Stimulated activated CD8-positive, alpha-beta memory T cell treated with anti-CD3 and anti-CD28 coated beads, Interleukin-7, amount 100 ng/mL, for 48 hours (primary cell): ENCODE data around the gene POLD4.
"Not testable (repeated sequence)": the region's sequence is repeated elsewhere in the genome, so short reads cannot be mapped to it uniquely, and the experiment has no call there.

Experiments used
- DNase-seq, 2 donors: peaks; one replicate each; pipeline ENCODE4 v3.0.0-alpha.2; 2020; ENCODE audit warnings: low read depth in 1 of 2; ENCODE audit errors: extremely low read depth in 1 of 2

The POLD4 gene

DNA sequence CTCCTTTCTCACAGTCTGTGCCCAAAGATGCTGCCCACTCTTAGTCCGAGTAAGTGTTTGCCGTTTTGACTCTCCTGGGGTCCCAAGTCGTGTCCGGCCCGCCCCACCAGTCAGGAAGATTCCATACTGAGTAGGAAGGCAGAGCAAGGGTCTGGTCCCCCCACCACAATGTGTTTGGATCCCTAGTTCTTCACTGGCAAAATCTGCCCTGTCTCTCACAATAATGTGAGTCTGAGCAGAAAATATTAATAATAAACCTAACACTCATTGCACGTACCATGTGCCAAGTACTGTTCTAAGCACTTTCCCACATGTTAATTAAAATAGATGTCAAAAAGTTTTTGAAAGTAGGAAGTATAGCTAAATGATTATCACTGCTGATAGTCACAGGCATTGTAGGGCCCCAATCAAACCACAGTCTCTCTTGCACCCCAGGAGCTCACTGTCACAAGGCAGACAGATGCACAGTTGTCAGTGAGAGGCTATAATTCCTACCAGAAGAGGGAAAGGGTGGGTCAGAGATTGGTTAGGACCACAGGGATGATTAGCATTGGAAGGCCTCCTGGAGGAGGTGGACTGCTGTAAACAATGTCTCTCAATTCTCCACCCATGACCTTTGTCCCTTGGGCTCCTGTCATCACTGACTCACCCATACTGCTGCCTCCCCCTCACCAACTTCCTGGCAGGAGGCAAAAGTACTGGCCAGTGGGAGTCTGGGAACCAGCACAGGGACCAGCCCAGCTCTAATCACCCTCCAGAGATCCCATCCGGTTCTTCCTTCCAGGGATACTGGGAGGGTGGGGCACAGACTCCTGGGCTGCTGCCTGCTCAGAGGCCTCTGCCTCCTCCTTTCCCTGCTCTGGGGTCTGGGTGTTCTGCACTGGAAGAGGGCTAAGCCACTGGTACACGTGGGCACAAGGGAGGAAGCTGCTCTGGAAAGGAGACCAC is 1.0 kb upstream of the POLD4 start:
- no peak for DNase-seq

GRCh38 chr11:67352546-67353316 is 615 bp downstream of the POLD4 start:
- DNase-seq = no peak

DNA sequence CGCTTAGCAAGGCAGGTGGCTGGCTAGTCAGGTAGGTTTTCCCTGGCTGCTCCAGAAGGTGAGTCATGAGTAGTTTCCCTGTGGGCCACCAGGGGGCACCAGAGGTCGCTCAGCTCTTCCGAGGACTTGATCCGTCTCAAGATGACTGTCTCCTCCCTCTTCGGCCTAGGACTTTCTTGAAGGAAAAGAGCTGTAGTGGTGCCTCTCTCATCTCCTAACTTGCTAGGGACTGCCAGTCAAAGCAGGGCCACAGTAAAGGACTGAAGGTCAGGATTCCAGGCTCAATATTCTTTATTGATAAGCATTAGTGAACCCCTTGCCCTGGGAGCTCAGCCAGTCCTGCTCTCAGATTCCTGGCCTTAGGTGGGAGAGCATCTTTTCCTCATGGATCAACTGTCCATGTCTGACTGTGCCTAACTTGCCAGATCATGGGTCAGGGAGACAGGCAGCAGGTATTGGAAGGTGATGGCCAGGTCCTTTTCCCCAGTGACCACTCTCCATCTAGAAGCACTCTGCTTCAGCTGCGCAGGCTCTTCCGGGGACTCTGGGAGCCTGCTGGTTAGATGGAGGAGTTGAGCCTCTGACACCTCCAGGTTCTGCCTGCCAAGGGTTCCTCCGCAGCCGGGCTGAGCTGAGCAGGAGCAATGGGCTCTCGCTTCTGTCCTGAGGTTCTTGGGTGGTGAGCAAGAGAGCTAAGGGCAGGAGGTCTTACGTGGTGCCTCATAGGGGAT is 1.9 kb downstream of the POLD4 start:
- DNase-seq = no peak

DNA sequence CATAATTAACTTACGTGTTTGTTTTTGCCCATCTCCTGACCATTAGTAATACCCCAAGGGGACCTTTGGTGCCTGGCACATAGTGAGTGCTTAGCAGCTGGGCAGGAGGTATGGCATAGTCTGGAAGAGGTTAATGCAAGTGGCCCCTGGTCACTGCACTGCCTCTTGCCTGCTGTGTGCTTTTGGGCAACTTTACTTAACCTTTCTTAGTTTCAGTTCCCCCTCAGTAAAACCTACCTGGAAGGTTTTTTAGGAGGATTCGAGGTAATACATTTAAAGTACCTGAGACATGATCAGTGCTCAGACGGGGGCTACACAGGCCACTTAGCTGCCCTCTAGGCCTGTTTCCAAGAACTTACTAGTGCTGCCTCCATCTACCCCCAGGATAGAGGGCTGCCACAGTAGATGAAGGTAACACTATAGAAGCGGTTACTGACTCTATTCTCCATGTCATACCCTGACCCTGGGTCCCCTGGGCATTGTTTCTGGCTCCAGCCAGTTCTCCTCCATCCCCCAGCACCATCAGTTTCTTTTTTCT is 3.3 kb downstream of the POLD4 start:
- DNase-seq = no peak

- DNase-seq = no peak
Observed at GRCh38 chr11:67349457-67349856, 3.9 kb downstream of the POLD4 start.

- DNase-seq = no peak
Observed at GRCh38 chr11:67349036-67349435, 4.3 kb downstream of the POLD4 start.

- no peak for DNase-seq
Observed at GRCh38 chr11:67347964-67348749, 5.2 kb downstream of the POLD4 start.

DNA sequence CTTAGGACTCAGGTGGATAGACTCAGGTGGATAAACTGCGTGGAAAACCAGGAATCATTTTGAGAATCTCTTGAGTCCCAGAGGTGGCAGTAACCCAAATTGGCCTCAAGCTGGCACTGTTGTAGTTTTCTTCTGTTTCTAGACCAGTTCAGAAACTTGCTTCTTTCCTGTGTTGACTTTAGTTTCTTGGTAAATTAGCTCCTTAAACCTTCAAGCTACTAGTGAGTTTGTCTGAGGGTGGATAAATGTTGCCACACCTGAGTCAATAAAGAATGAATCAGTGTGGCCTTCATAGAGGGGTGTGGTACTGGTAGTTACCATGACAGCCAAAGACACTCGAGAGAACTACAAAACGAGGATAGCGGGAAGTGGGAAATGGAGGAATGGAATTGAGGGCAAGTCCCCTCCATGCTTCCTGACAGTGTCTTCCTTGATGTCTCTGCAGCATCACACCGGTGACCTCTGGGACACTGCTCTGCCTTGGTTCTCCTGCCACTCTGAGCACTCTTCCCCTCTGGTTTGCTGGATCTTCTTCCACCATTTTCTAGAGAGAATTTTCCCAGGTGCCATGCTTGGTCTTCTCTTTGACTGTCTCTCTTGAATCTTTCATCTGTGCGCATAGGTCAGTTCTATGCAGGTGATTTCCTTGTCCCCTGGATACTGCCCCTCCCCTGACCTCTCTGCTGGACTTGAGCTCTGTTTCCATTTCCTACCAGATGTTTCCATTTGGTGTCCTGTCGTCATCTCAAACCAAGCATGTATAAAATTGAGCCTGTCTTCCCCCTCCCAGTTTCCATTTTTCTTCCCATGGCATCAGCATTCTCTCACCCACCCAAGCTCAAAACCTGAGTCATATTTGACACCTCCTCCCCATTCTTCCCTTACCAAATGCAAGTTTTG is 7.2 kb downstream of the POLD4 start:
- no peak for DNase-seq

DNA sequence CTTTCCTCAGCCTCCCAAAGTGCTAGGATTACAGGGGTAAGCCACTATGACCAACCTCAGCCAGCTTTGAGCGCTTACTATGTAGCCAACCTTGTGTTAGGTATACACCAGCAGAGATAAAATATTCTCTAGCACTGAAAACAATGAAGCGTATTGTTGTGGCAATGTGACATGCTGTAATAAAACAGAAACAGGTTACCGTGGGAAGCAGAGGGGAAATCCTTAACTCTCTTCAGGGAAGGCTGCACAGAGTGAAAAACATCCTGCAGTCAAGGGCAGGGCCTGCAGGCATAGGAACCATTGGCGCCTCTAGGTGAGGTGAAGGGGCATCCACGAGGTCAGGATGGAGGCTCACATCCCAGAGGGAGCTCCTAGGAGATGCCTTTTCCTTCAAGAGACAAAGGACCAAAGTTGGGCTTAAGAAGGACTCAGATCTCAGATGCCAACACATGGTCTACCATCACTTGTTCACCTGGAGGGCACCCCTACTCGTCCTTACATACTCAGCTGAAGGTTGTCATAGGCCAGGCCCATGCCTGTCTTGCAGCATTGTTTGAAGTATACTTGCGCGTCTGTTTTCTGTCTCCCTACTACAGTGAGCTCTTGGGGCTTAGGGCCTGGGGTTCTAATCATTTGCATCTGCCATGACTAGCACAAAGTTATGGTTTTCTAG is 8.0 kb downstream of the POLD4 start:
- no peak for DNase-seq

DNA sequence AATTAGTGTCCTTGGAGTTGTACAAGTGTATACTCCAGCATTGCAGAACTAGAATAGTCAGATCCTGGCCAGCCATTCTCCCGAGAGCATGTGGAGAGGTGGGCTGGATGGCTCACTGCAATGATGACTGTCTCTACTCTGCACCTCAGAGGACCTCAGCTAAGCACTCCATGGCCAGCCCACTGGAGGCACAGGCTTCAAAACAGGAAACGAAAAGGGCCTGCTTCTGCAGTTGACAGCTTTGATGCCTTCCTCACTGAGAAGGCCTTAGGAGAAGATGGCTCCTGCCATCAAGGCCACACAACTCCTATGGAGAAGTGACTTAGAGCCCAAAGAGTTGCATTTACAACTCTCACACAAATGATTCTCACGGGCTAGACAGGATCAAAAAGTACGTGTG is 9.1 kb downstream of the POLD4 start:
- DNase-seq = no peak

- DNase-seq = no peak
Observed at GRCh38 chr11:67337257-67337656, 16.1 kb downstream of the POLD4 start.

DNA sequence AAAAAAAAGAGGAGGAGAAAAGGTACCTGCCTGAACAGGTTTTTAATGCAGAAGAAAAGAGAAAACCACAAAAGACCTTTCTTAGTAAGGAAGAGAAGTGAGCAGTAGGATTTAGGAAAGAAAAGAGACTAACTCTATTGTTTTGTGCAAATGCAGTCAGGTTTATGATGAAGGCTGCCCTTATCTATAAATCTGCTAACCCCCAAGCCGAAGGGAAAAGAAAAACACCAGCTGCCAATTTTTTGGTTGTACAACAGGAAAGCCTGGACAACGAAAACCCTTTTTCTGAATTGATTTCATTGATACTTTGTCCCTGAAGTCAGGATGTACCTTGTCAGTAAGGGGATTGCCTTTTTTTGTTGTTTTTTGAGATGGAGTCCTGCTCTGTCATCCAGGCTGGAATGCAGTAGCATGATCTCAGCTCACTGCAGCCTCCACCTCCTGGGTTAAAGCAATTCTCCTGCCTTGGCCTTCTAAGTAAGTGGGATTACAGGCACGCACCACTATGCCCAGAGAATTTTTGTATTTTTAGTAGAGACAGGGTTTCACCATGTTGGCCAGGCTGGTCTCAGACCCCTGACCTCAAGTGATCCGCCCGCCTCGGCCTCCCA is 21.2 kb downstream of the POLD4 start:
- DNase-seq = no peak

- no peak for DNase-seq
Observed at GRCh38 chr11:67323526-67323925, 29.8 kb downstream of the POLD4 start.

DNA sequence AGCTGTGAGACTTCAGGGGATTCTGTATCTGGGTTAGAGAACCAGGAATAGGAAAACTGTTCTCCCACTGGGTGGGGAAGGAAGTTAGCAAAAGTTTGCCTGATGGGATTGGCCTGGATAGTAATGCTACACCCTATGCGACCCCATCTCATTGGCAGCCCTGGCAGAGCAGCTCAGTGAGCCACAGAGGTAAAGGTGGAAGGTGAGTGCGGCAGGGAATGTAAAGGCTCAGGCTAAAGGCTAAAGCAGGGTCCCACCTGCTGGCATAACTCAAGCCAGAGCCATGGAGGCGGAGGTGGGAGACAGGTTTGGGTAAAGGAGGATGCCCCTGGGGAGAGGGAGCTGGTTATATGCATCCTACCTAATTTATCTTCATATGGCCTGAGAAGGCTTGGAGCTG is 31.3 kb downstream of the POLD4 start:
- DNase-seq = no peak

DNA sequence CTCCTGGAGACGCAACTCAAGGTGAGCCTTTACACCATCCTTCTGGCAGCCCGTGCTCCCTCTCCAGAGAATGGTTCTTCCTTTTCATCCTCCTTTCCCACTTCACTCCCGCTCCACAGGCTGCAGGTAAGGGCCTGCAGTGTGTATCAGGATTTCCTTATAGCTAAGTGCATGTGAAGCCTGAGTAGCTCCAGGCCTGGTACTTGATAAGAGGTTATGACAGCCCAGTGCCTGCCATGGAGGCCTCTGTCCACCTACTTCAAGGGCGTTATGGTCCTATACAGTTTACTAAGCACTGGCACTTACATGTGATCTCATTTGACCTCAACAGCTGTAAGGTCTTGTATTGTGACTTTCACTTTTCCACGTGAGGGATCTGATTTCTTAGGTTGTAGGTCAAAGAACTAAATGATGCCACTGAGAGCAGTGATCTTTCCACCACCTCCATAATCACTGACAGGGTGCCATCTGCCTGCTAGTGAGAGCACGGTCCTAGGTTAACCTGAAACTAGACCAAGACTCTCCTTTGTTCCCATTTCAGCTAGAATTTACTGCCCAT is 32.0 kb downstream of the POLD4 start:
- no peak for DNase-seq

- no peak for DNase-seq
Observed at GRCh38 chr11:67320691-67321090, 32.7 kb downstream of the POLD4 start.

GRCh38 chr11:67320011-67320410 is 33.3 kb downstream of the POLD4 start:
- DNase-seq = no peak

- DNase-seq = not testable (repeated sequence)
Observed at GRCh38 chr11:67318876-67319275, 34.5 kb downstream of the POLD4 start.
